KBM-7 (cell line): ENCODE data around the gene SYMPK.

Source experiments
- DNase-seq: peaks from one replicate; pipeline ENCODE4 v3.0.0-alpha.2; 2015
- in situ Hi-C: fragments of 300-500 bp; cut with MboI; formaldehyde crosslinking; loops from 2 replicates; pipeline ENCODE4 v1.14.3; 2020; ENCODE audit warnings: low sequenced_read_pairs, low pct_unique_long_range_greater_than_20kb, mixed read lengths

SYMPK gene

DNA sequence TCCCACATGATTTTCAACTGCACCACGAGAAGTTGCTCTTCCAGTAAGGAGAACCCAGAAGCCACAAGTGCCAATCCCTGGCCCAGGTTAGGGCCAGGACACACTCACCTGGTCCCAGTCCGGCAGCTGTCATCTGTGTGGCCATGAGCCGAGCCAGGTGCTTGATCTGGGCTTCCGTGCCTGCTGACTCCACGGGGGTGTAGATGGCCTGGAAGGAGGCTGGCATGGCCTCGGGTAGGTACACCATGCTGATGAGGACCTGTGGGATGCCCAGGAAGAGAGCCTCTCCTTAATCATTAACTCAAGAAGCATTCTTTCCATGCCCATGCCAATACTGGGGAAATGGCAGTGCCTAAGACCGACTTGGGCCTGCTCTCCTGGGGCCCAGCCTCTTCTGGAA, 28.0 kb downstream of the SYMPK start:
- in situ Hi-C loops, result no loop called here
- DNase-seq, result no peak

GRCh38 chr19:45828945-45829344, 34.0 kb downstream of the SYMPK start:
- DNase-seq, result no peak
- in situ Hi-C loops, result no loop called here

DNA sequence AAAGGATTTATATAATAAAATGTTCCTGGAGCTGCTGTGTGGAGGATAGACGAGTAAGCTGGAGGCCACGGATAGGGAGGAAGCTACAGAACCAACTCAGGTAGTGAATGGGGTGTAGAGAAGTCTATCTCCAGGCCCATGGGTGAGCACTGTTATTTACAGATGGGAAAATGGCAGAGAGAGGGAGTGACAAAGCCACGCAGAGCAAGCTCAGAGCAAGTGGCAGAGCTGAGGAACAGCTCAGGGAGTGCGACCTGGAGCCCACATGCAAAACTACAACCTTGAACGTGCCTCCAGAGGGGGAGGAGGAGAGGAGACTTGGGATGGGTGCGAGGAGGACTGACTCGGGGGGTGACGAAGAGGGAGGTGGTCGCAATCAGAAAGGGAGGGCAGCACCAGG, 34.4 kb downstream of the SYMPK start:
- DNase-seq, result no peak
- in situ Hi-C loops, result no loop called here

DNA sequence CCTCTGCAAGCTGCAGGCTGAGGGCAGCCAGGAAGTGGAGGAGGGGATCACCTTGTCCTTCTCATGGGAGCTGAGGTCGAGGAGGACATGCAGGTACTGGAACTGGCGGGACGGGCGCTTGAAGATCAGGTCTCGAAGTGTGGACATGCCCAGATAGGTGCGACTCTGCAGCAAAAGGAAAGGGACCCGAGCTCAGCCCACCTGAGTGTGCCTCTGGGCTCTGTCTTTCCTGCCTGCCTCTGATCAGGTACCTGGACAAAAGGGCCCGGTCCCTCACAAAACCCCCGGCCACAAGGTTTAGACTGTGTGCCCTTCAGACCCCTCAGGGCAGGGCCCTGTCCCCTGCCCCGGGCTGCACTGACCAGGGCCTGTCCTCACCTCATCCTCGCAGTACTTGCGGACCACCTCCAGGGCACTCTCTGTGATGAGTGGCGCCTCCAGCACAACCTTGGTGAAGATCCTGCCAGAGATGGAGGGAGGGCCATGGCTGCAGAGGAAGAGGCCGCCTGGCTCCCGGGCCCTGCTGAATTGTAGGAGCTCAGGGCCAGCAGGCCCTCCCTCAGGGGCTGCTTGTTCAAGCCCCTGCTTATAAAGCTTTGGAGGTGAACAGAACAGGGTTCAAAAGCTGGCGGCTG, 35.4 kb downstream of the SYMPK start:
- DNase-seq, result no peak
- in situ Hi-C loops, result no loop called here

DNA sequence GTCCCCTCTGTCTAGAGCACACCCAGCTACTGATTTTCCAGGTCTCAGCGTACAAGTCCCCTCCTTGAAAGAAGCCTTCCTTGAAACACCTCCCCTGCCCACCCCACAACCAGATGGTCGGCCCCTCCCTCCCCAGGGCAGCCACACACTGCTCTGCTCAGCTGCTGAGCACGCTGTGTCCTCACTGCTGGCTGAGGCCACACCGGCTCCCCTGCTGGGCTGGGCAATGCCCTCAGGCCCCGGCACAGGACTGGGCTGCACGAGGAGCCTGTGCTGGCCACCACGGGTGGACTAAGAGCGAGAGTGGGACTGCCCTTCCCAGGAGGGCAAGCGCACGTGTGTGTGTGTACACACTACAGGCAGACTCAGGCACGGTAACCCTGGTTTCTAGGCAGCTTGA, 36.0 kb downstream of the SYMPK start:
- in situ Hi-C loops, result no loop called here
- no peak for DNase-seq

- in situ Hi-C loops, result no loop called here
- no peak for DNase-seq
Observed at GRCh38 chr19:45825917-45826893, 36.7 kb downstream of the SYMPK start.

GRCh38 chr19:45825263-45825605, 37.7 kb downstream of the SYMPK start:
- DNase-seq, result no peak
- in situ Hi-C loops, result no loop called here

DNA sequence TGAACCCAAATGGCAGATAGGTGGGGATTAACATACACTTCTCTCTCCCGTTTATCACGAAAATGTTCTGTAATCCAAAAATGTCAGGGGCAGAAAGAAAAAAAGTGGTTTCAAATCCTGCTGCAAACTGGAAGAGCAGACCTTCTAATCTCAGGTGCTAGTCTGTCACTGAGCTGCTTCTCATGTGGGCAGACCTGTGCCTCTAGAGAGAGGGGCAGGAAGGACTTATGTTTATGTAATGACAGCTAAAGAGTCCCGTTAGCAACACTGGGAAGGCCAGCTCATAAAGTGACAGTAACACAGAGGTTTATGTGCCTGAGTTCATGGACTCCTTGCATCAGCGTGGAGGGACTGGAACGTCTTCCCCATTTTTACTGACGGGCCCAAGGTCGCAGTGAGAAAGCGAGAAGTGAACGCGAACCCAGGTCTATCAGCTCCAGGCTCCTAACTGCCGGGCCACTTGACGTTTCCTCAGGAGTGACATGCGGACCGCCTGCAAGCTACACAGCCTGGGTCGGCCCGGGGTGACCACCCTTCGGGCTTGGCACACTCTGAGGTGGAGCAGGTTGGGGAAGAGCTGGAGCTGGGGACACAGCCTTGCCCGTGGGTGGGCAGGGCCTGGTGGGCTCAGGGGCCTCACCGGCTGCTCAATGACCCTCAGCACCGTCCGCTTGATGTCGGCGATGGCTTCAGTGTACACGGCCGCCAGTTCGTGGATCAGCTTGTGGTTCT, 38.2 kb downstream of the SYMPK start:
- in situ Hi-C loops, result no loop called here
- no peak for DNase-seq

DNA sequence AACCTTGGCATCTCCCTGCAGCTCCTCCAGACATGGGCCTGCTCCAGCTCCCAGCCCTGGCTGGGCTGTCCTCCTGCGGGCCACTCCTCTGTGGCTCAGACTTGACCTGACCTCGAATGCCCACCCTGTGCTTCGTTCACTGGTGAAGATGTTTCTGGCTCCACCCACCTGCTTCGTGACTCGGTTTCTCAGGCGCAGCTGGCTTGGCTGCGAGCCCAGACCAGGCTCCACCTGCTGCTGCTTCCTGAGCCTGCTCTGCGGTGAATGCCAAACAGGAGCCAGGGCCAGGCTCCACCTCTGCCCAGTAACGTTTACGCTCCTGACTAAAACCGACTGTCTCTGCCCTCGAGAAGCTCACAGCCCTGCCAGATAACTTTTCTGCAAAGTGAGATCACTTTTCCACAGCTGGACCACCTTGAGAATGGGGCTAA, 38.9 kb downstream of the SYMPK start:
- DNase-seq, result no peak
- in situ Hi-C loops, result no loop called here

DNA sequence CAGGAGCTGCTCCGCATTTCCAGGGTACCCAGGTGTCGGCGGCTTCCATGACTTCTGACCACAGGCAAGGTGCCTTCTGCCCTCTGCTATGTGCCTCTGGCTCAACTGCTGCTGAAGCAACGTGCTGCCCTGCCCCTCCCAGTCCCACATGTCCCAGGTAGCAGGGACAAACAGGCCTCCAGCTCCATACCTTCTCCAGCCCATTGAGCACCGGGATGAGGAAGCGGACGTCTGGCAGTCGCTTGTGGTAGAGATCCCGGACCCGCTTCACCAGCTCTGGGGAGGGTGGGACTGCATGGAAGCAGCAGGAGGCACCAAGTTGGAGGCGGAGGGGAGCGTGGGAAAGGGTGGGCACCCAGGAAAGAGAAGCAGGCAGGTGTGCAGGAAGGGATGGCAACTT, 39.8 kb downstream of the SYMPK start:
- in situ Hi-C loops, result no loop called here
- DNase-seq, result no peak

GRCh38 chr19:45822716-45823115, 40.2 kb downstream of the SYMPK start:
- DNase-seq, result no peak

DNA sequence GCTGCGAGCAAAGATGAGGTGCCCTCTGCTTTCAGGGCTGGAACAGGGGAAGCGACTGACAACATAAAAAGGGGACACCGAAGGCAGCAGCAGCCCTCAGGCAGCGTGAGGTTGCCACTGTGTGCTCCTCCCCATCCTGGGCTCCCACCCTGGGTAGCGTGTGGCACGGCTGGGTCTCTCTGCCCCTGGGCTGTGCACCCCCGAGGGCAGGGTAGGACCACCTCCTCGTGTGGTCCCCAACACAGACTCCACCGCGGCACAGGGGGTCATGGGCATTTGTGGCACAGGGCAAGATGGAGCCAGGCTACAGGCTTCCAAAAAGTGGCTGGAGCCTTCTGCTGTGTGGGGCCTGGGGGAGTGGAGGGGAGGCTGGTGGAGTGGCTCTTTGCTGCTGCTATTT, 41.4 kb downstream of the SYMPK start:
- in situ Hi-C loops, result no loop called here

More at GRCh38 chr19:45822716-45823115, 40.2 kb downstream of the SYMPK start:
- in situ Hi-C loops, result no loop called here

GRCh38 chr19:45821103-45821521, 41.8 kb downstream of the SYMPK start:
- in situ Hi-C loops, result no loop called here
- DNase-seq, result no peak

More for the DNA sequence above, 41.4 kb downstream of the SYMPK start:
- DNase-seq, result no peak

DNA sequence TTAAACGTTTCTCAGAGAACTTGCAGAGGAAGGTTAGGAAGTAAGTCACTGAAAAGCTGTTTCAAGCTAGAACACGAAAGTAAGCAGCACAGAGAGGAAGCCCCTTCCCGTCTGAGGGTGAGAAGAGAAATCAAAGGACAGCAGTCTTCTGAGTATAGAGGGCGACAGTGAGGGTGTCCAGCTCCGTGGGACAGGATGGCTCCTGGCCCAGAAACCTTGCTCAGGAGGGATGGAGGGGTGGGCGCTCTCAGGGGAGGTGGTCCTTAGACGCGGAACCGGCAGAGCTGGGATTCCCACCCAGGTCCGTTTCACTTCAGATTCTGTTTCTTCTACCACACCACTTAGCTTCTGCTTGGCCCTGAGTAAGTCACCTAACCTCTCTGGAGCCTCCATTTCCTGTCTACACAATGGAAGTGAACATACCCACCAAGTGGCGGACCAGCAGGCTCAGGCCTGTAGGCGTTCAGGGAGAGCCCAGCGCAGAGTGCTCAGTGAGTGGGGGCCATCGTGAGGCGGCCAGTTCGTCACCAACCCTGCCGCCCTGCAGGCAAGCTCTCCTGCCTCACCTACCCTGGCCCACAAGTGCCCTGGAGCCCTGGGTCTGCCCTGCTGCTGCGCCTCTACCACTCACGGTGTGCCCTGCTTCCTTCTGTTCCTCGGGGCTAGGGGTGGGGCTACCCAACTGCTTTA, 42.4 kb downstream of the SYMPK start:
- in situ Hi-C loops, result no loop called here

DNA sequence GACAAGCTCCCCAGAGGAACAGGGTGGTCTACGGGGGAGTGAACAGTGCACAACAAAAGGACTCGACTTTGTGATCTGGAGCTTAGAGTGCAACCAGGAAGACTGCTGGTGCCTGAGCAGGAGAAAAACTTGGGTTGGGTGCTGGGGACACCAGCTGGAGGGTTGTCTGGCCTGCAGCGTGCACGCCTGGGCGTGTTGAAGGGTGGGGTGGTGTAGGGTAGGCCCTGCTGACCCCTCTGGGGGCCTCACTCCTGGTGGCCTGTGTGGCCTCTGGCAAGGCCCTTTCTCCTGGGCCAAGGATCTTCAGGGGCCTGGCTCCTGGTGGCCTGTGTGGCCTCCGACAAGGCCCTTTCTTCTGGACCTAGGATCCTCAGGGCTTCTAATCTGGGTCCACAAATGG, 43.2 kb downstream of the SYMPK start:
- in situ Hi-C loops, result no loop called here
- no peak for DNase-seq

More for the DNA sequence above, 42.4 kb downstream of the SYMPK start:
- DNase-seq, result no peak

DNA sequence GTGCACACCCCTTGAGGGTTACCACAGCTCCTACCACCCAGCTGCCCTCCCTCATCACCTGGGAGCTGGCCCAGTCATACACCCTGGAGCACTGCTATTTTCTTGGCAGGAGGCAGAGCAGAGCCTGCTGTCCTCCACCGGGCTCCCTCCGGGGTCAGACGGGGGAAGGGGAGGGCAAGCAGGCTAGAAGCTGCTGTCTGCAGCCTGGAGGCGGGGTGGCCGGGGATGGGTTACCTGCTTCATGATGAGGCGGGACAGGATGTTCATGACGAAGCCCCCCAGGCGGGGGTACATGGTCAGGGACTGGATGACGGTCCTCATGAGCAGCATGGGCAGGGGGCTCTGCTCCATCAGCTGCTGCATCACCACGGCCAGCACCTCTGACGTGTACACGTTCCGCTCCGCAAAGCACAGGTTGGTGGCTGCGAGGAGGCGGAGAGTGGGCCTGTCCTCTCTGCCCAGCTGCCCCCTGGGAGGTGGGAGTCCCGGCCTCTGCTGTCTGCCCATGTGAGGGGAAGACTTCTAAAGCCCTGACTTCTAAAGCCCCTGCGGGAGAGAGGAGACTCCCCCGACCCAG, 45.1 kb downstream of the SYMPK start:
- no peak for DNase-seq
- in situ Hi-C loops, result no loop called here

DNA sequence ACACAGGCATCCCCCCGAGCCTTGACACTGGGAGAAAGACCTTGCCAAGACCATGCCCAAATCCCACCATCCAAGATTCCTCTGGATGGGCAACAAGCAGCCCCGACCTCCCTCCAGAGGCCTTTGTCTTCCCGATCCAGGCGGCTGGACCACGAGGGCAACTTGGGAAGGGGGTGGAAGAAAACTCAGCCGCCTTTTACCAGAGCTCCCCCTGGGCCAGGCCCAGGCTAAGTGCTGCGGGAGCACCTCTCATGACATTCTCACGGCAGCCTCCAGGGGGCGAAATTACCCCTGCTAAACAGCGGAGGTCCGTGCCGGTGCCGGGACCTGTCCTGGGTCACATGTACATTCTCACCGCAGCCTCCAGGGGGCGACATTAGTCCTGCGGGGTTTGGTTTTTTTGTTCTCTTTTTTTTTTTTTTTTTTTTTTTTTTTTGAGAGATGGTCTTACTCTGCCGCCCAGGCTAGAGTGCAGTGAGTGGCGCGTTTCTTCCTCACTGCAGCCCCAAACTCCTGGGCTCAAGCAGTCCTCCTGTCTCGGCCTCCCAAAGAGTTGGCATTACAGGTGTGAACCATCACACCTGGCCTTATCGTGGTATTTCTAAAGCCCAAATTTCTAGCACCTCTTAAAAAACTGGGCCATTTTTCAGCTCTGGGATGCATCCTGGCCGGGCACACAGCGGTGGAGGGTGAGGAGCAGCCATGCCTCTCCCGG, 45.8 kb downstream of the SYMPK start:
- in situ Hi-C loops, result no loop called here
- DNase-seq, result peak; percentile 96

GRCh38 chr19:45816236-45817009, 46.5 kb downstream of the SYMPK start:
- no peak for DNase-seq
- in situ Hi-C loops, result no loop called here
